A549 (cell line): ENCODE results near the gene MED1.

Source experiments
- BHLHE40 ChIP-seq: IDR thresholded peaks from 2 replicates; pipeline ENCODE4 v1.6.1; 2012; ENCODE audit warnings: low read depth, low read length, inconsistent platforms
- CEBPB ChIP-seq, 2 experiments: fragments of >200 bp in 1 of 2; sonication (Bioruptor Twin) in 1 of 2; formaldehyde crosslinking in 1 of 2; IDR thresholded peaks; 2 replicates each; pipeline ENCODE4 v1.6.1; 2012 to 2016
- EP300 ChIP-seq, 2 experiments: fragments of >200 bp; sonication (Bioruptor Twin); formaldehyde crosslinking; IDR thresholded peaks; 2 replicates in 1 of 2; 3 replicates in 1 of 2; pipeline ENCODE4 v1.6.1; 2016 to 2017
- FOXS1 ChIP-seq: fragments of 250-450 bp; sonication (Bioruptor Pico); IDR thresholded peaks from 2 replicates; pipeline ENCODE4 v1.5.0; 2020; ENCODE audit warnings: mild to moderate bottlenecking, moderate library complexity
- HEYL ChIP-seq: fragments of 250-450 bp; sonication (Bioruptor Pico); IDR thresholded peaks from 2 replicates; pipeline ENCODE4 v1.8.0; 2021; ENCODE audit warnings: mild to moderate bottlenecking, moderate library complexity
- KDM1A ChIP-seq: fragments of 200-600 bp; sonication (generic); IDR thresholded peaks from 2 replicates; pipeline ENCODE4 v1.6.1; 2016; ENCODE audit warnings: low read depth, mild to moderate bottlenecking
- MAFK ChIP-seq: fragments of 450-650 bp; IDR thresholded peaks from 2 replicates; pipeline ENCODE4 v1.6.1; 2014; ENCODE audit not compliant: partially characterized antibody
- MAZ ChIP-seq: fragments of 150-350 bp; IDR thresholded peaks from 2 replicates; pipeline ENCODE4 v1.6.1; 2014; ENCODE audit warnings: antibody characterized with exemption, low read depth, low read length, borderline replicate concordance
- POLR2A ChIP-seq: IDR thresholded peaks from 2 replicates; pipeline ENCODE4 v1.6.1; 2012; ENCODE audit warnings: mild to moderate bottlenecking, low read length
- RAD21 ChIP-seq, 2 experiments: fragments of >200 bp in 1 of 2; sonication (Bioruptor Twin) in 1 of 2; formaldehyde crosslinking in 1 of 2; IDR thresholded peaks in 1 of 2; conservative IDR thresholded peaks in 1 of 2; 2 replicates in 1 of 2; 3 replicates in 1 of 2; pipeline ENCODE4 v1.6.1; 2012 to 2018; ENCODE audit warnings: inconsistent platforms in 1 of 2
- REST ChIP-seq: fragments of 200-600 bp; sonication (generic); IDR thresholded peaks from 2 replicates; pipeline ENCODE4 v1.6.1; 2016; ENCODE audit warnings: antibody characterized with exemption, mild to moderate bottlenecking, moderate library complexity
- SMC3 ChIP-seq: fragments of >200 bp; sonication (Bioruptor Twin); formaldehyde crosslinking; IDR thresholded peaks from 3 replicates; pipeline ENCODE4 v1.6.1; 2018; ENCODE audit warnings: inconsistent platforms
- ZFP36 ChIP-seq: fragments of 450-650 bp; IDR thresholded peaks from 2 replicates; pipeline ENCODE4 v1.6.1; 2014; ENCODE audit warnings: borderline replicate concordance; ENCODE audit not compliant: partially characterized antibody
- TF ChIP-seq, protein P1 (sequence below): fragments of >200 bp; sonication (Bioruptor Twin); formaldehyde crosslinking; IDR thresholded peaks from 3 replicates; pipeline ENCODE4 v1.5.1; 2016

GRCh38 chr17:39410279-39410678, 40.8 kb downstream of the MED1 start:
- TF ChIP-seq BHLHE40 (no peak), POLR2A (no peak), FOXS1 (CRISPR knock-in tag) (no peak), REST (no peak), SMC3 (no peak), ZFP36 (no peak), KDM1A (no peak), HEYL (no peak), EP300 (IDR thresholded peaks at IDR 0.05) (no peak), RAD21 (conservative IDR thresholded peaks at IDR 0.05 in 1 of 2, IDR thresholded peaks at IDR 0.05 in 1 of 2) (no peak), CEBPB (IDR thresholded peaks at IDR 0.05) (no peak), MAFK (no peak), MAZ (no peak)
- TF ChIP-seq, protein P1, sequence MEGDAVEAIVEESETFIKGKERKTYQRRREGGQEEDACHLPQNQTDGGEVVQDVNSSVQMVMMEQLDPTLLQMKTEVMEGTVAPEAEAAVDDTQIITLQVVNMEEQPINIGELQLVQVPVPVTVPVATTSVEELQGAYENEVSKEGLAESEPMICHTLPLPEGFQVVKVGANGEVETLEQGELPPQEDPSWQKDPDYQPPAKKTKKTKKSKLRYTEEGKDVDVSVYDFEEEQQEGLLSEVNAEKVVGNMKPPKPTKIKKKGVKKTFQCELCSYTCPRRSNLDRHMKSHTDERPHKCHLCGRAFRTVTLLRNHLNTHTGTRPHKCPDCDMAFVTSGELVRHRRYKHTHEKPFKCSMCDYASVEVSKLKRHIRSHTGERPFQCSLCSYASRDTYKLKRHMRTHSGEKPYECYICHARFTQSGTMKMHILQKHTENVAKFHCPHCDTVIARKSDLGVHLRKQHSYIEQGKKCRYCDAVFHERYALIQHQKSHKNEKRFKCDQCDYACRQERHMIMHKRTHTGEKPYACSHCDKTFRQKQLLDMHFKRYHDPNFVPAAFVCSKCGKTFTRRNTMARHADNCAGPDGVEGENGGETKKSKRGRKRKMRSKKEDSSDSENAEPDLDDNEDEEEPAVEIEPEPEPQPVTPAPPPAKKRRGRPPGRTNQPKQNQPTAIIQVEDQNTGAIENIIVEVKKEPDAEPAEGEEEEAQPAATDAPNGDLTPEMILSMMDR: no peak
